MM.1S (cell line): Measurements from ENCODE around the gene GPR26.

ENCODE experiments used
- CTCF ChIP-seq: fragments of 300-600 bp; sonication (generic); IDR thresholded peaks from 2 replicates; pipeline ENCODE4 v1.5.1; 2016; ENCODE audit warnings: antibody characterized with exemption, low read length, mixed read lengths
- EZH2 ChIP-seq: fragments of 300-600 bp; sonication (generic); optimal IDR thresholded peaks from 2 replicates; pipeline ENCODE3; 2017; ENCODE audit warnings: low read depth, mild to moderate bottlenecking, antibody characterized with exemption, low read length, mixed read lengths
- EZH2phosphoT487 ChIP-seq: fragments of 300-600 bp; sonication (generic); IDR thresholded peaks from 2 replicates; pipeline ENCODE4 v1.6.1; 2018; ENCODE audit warnings: antibody characterized with exemption, low read length

GRCh38 chr10:123635131-123635530, 31.0 kb upstream of the GPR26 start:
- TF ChIP-seq CTCF (no peak), EZH2 (no peak), EZH2phosphoT487 (no peak)
